Thymus (tissue), 11 donors: ENCODE data around the gene RASSF10. TPM values are rescaled to one million over a fixed set of nuclear protein-coding genes. Genes with fewer than 3 reads are reported as not detected.

Experiments used
- DNase-seq, 9 donors: peaks; one replicate each; pipeline ENCODE4 v3.0.0-alpha.2; 2013; ENCODE audit warnings: low spot score in 9 of 9, low read depth in 6 of 9, missing footprints in 1 of 9
- H3K27ac ChIP-seq, 2 donors: one replicate each; pipeline ENCODE4 v1.5.1; 2013; ENCODE audit warnings: control low read depth in 1 of 2, low read depth in 1 of 2, low read length in 1 of 2, mild to moderate bottlenecking in 1 of 2, moderate library complexity in 1 of 2
- H3K27me3 ChIP-seq, 2 donors: one replicate each; pipeline ENCODE4 v1.5.1; 2013; ENCODE audit warnings: low read length in 1 of 2; ENCODE audit not compliant: control insufficient read depth in 2 of 2, insufficient read depth in 1 of 2
- H3K36me3 ChIP-seq, 2 donors: one replicate each; pipeline ENCODE4 v1.5.1; 2013; ENCODE audit warnings: low read length in 1 of 2, mild to moderate bottlenecking in 1 of 2, moderate library complexity in 1 of 2; ENCODE audit not compliant: control insufficient read depth in 2 of 2, insufficient read depth in 2 of 2
- H3K4me1 ChIP-seq, 2 donors: one replicate each; pipeline ENCODE4 v1.5.1; 2013; ENCODE audit warnings: low read length in 2 of 2; ENCODE audit not compliant: control insufficient read depth in 2 of 2, insufficient read depth in 2 of 2
- H3K4me3 ChIP-seq, 2 donors: one replicate each; pipeline ENCODE4 v1.5.1; 2013; ENCODE audit warnings: low read length in 2 of 2, control low read depth in 1 of 2, mild to moderate bottlenecking in 1 of 2
- H3K9me3 ChIP-seq, 2 donors: one replicate each; pipeline ENCODE4 v1.5.1; 2013; ENCODE audit warnings: low read length in 1 of 2, mild to moderate bottlenecking in 1 of 2; ENCODE audit not compliant: control insufficient read depth in 2 of 2, insufficient read depth in 1 of 2
- WGBS: extraction: QIAGEN DNeasy Blood & Tissue Kit; methylation state at CpG from one replicate; pipeline ENCODE4 v1.1.7; 2013; 5-methylcytosine and 5-hydroxymethylcytosine counted together
- polyA plus RNA-seq: library from polyadenylated mRNA; stranded (reverse); fragments of 200-250 nt; gene quantifications from one replicate; pipeline ENCODE4 v1.2.3, GENCODE V29; 2013
- total RNA-seq: library from RNA; stranded (reverse); fragments of 120-200 nt; gene quantifications from one replicate; pipeline ENCODE4 v1.2.4, GENCODE V29; 2013
- donor health status: healthy.

RASSF10 gene
- total and polyA plus RNA-seq, 2 donors, result 0.73 to 2.8 TPM

GRCh38 chr11:12968826-12969225 lies 40.3 kb upstream of the RASSF10 start:
- Histone ChIP-seq H3K36me3 (no peaks in the 10 kb centered on the region), H3K27ac (no peak overlapping the region), H3K4me3 (no peak overlapping the region), H3K9me3 (no peaks in the 10 kb centered on the region), H3K27me3 (no peaks in the 10 kb centered on the region), H3K4me1 (peaks cover 0 to 2% of the 10 kb centered on the region in 2 donors)
- WGBS, result 92% methylated on average over 6 of the region's 6 CpGs
- no peak for DNase-seq

- Histone ChIP-seq H3K4me1 (peaks cover 0 to 2% of the 10 kb centered on the region in 2 donors), H3K4me3 (no peak overlapping the region), H3K27me3 (no peaks in the 10 kb centered on the region), H3K36me3 (no peaks in the 10 kb centered on the region), H3K27ac (no peak overlapping the region), H3K9me3 (no peaks in the 10 kb centered on the region)
- 94% methylated on average over 1 of the region's 1 CpG for WGBS
- no peak for DNase-seq
Measured at GRCh38 chr11:12971955-12972354, 37.2 kb upstream of the RASSF10 start.

GRCh38 chr11:12973528-12974181 lies 35.5 kb upstream of the RASSF10 start:
- 98% methylated on average over 1 of the region's 1 CpG for WGBS
- Histone ChIP-seq H3K27ac (no peak overlapping the region), H3K4me1 (peaks cover 0 to 1% of the 10 kb centered on the region in 2 donors), H3K36me3 (no peaks in the 10 kb centered on the region), H3K9me3 (no peaks in the 10 kb centered on the region), H3K4me3 (no peak overlapping the region), H3K27me3 (no peaks in the 10 kb centered on the region)
- DNase-seq, result no peak

- H3K36me3 ChIP-seq, result no peaks in the 10 kb centered on the region
- H3K4me1 ChIP-seq, result no peaks in the 10 kb centered on the region
- no peak overlapping the region for H3K4me3 ChIP-seq
- no peak overlapping the region for H3K27ac ChIP-seq
- no peak for DNase-seq
- no peaks in the 10 kb centered on the region for H3K27me3 ChIP-seq
- whole genome bisulfite sequencing, result 64% methylated on average over 2 of the region's 2 CpGs
- no peaks in the 10 kb centered on the region for H3K9me3 ChIP-seq
Measured at GRCh38 chr11:12975195-12975594, 33.9 kb upstream of the RASSF10 start.

GRCh38 chr11:12979928-12980689 lies 29.0 kb upstream of the RASSF10 start:
- no peak overlapping the region for H3K4me3 ChIP-seq
- H3K27me3 ChIP-seq, result no peaks in the 10 kb centered on the region
- H3K9me3 ChIP-seq, result no peaks in the 10 kb centered on the region
- no peaks in the 10 kb centered on the region for H3K36me3 ChIP-seq
- H3K27ac ChIP-seq, result no peak overlapping the region
- no peak for DNase-seq
- 51% methylated on average over 8 of the region's 8 CpGs for WGBS
- peaks cover 0 to 3% of the 10 kb centered on the region in 2 donors for H3K4me1 ChIP-seq

- Histone ChIP-seq H3K4me3 (no peak overlapping the region), H3K27me3 (no peaks in the 10 kb centered on the region), H3K27ac (no peak overlapping the region), H3K9me3 (no peaks in the 10 kb centered on the region), H3K4me1 (peaks cover 0 to 3% of the 10 kb centered on the region in 2 donors), H3K36me3 (no peaks in the 10 kb centered on the region)
- no peak for DNase-seq
- 81% methylated on average over 3 of the region's 3 CpGs for WGBS
Measured at GRCh38 chr11:12981676-12982522, 27.2 kb upstream of the RASSF10 start.

- Histone ChIP-seq H3K27ac (no peak overlapping the region), H3K36me3 (no peaks in the 10 kb centered on the region), H3K27me3 (no peaks in the 10 kb centered on the region), H3K4me1 (peaks cover 0 to 3% of the 10 kb centered on the region in 2 donors), H3K4me3 (no peak overlapping the region), H3K9me3 (no peaks in the 10 kb centered on the region)
- DNase-seq, result no peak
- 94% methylated on average over 7 of the region's 7 CpGs for WGBS
Measured at GRCh38 chr11:12983336-12983735, 25.8 kb upstream of the RASSF10 start.

- H3K4me1 ChIP-seq, result no peaks in the 10 kb centered on the region
- H3K27me3 ChIP-seq, result no peaks in the 10 kb centered on the region
- H3K4me3 ChIP-seq, result no peak overlapping the region
- no peaks in the 10 kb centered on the region for H3K36me3 ChIP-seq
- no peak overlapping the region for H3K27ac ChIP-seq
- no peaks in the 10 kb centered on the region for H3K9me3 ChIP-seq
- DNase-seq, result no peak
- WGBS, result 93% methylated on average over 8 of the region's 8 CpGs
Measured at GRCh38 chr11:12986194-12986898, 22.8 kb upstream of the RASSF10 start.
